Placental epithelial cell (primary cell): ENCODE results near the gene LCN2. TPM values are rescaled to one million over a fixed set of nuclear protein-coding genes. Genes with fewer than 3 reads are reported as not detected.

Experiments
- total RNA-seq: library from RNA; depleted of rRNA; stranded (reverse); fragments of >200 nt; gene quantifications from 2 replicates; pipeline ENCODE4 v1.2.3, GENCODE V29; 2012

Gene LCN2
- 0.39 and 0.54 TPM in 2 replicates for total RNA-seq

DNA sequence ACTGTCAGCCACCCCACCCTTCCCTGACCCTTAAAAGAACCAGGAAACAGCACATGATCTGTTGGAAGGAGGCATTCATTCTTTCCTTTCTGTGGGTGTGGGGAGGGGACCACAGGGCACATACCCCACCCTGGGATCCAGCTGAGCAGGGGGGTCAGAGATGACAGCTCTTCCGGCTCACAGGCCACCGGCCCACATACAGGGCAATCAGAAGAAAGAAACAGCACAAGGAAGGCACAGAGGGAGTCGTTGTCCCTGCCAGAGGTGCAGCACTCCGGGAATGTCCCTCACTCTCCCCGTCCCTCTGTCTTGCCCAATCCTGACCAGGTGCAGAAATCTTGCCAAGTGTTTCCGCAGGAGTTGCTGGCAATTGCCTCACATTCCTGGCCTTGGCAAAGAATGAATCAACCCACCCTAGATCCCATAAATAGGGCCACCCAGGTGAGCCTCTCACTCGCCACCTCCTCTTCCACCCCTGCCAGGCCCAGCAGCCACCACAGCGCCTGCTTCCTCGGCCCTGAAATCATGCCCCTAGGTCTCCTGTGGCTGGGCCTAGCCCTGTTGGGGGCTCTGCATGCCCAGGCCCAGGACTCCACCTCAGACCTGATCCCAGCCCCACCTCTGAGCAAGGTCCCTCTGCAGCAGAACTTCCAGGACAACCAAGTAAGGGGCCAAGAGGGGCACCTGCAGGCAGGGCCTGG is at the start of gene LCN2:
Gene LCN2, plus strand, starts transcription at position 453 of the 701 bp plus-strand sequence. Its CDS starts 73 bp downstream, at position 526.

DNA sequence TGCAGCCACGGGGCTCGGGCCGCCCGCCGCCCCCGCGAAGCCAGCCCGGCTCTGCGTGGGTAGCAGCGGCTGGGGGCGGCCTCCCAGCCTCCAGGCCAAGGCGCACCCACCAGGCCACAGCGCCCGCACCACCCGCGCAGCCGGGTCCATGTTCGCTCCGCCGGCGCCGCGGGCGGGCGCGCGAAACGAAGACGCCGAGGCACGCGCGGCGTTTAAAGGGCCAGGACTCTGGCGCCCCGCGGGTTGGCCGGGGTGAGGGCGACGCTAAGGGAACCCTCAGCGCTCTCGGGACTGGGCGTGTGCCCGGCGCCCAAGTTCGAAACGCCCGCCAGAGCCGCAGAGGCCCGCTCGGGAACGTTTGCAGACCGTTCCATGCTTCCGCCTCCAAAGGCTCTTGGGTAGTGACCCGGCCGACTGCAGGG is 21.7 kb upstream of the LCN2 start, which contains the start of gene PTGES2:
Gene PTGES2, minus strand, starts transcription at position 162 of the 422 bp plus-strand sequence. Its CDS starts 12 bp downstream, at position 150.

DNA sequence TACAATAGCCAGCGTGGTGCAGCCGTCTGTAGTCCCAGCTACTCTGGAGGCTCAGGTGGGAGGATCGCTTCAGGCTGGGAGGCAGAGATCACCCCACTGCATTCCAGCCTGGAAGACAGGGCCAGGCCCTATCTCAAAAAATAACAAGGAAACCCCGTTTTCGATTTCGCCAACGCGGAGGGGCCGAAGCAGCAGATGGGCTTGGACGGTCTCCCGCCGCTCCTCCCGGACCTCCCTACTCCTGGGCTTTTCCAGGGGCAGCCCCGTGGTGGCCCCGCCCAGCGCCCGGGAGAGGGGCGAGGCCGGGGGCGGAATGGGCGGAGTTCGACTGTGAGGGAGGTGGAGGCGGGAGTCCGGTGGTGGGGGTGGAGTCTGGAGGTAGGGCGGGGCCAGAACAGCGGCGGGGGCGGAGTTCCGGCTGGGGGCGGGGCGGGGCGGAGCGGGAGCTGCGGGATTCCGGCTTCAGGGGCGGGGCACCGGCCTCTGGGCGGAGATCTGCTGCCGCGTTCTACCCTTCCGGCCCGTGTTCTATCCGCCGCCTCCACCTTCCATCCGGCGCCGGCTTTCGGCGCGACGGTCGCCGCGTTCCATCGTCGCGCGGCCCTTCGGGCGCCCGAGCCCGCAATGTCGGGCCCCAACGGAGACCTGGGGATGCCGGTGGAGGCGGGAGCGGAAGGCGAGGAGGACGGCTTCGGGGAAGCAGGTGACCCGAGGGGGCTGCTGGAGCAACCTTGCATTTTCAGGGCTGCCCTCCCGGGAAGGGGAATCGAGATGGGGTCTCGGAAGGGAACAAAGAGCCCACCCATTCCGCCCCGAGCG is 10.7 kb downstream of the LCN2 start, which contains the start of gene BBLN:
Gene BBLN, plus strand, starts transcription at position 482 of the 819 bp plus-strand sequence. Its CDS starts 143 bp downstream, at position 625.

GRCh38 chr9:128191406-128192046 is 42.3 kb downstream of the LCN2 start, which contains the start of gene CIZ1:
TSS of gene CIZ1 (minus strand) at chr9:128191572. CDS start at chr9:128190857, 715 bp downstream.

Other genes starting within 250 kb of the LCN2 start
- gene ST6GALNAC6, start 249.8 kb upstream of the LCN2 start, total RNA-seq = 20.0 and 28.7 TPM in 2 replicates
- gene ST6GALNAC4, start 232.4 kb upstream of the LCN2 start, total RNA-seq = 12.6 and 28.2 TPM in 2 replicates
- 8.6 and 15.3 TPM in 2 replicates for gene PIP5KL1, start 218.7 kb upstream of the LCN2 start, total RNA-seq
- gene DPM2, start 211.6 kb upstream of the LCN2 start, total RNA-seq = 12.6 and 21.1 TPM in 2 replicates
- 15.8 and 22.4 TPM in 2 replicates for gene EEIG1, start 168.5 kb upstream of the LCN2 start, total RNA-seq
- gene NAIF1, start 82.1 kb upstream of the LCN2 start, total RNA-seq = 10.2 and 11.1 TPM in 2 replicates
- 5.5 and 13.3 TPM in 2 replicates for gene SLC25A25, start 81.2 kb upstream of the LCN2 start, total RNA-seq
- gene PTGES2, start 21.7 kb upstream of the LCN2 start, total RNA-seq = 26.3 and 74.3 TPM in 2 replicates
- gene BBLN, start 10.8 kb downstream of the LCN2 start, total RNA-seq = 30.6 and 40.8 TPM in 2 replicates
- 46.3 and 61.1 TPM in 2 replicates for gene CIZ1, start 42.1 kb downstream of the LCN2 start, total RNA-seq
- gene DNM1, start 53.9 kb downstream of the LCN2 start, total RNA-seq = 5.6 and 33.4 TPM in 2 replicates
- gene GOLGA2, start 126.6 kb downstream of the LCN2 start, total RNA-seq = 107 and 123 TPM in 2 replicates
- gene SWI5, start 126.8 kb downstream of the LCN2 start, total RNA-seq = 23.5 and 38.1 TPM in 2 replicates
- gene TRUB2, start 173.0 kb downstream of the LCN2 start, total RNA-seq = 15.7 and 22.2 TPM in 2 replicates
- 38.7 and 44.8 TPM in 2 replicates for gene COQ4, start 173.4 kb downstream of the LCN2 start, total RNA-seq
- gene SLC27A4, start 191.1 kb downstream of the LCN2 start, total RNA-seq = 9.0 and 26.0 TPM in 2 replicates
- gene URM1, start 221.9 kb downstream of the LCN2 start, total RNA-seq = 22.0 and 41.8 TPM in 2 replicates